H1 (cell line): ENCODE data around the gene CPSF4L. TPM values are rescaled to one million over a fixed set of nuclear protein-coding genes. Genes with fewer than 3 reads are reported as not detected.

Experiments
- CTCF ChIA-PET: fragments of 300-600 bp; sonication (Branson Sonifier 250); formaldehyde crosslinking; loops from one replicate; lab custom pipeline; 2021; ENCODE audit not compliant: partially characterized antibody; lab: Charles Lee
- POLR2A ChIA-PET: fragments of 300-600 bp; sonication (Branson Sonifier 250); formaldehyde crosslinking; loops from one replicate; lab custom pipeline; 2021; ENCODE audit warnings: inconsistent platforms; ENCODE audit not compliant: partially characterized antibody; lab: Charles Lee
- DNase-seq, 2 experiments: peaks; one replicate each; pipeline versions ENCODE4 v3.0.0 to v3.0.0-alpha.2; 2010 to 2022; ENCODE audit warnings: low spot score in 2 of 2, low read depth in 1 of 2, mixed read lengths in 1 of 2
- FAIRE-seq: peaks from 2 replicates; lab custom pipeline; 2011; peaks lifted over from hg19 to GRCh38; lab: Jason Lieb, UNC
- H2AFZ ChIP-seq: 2 replicates; pipeline ENCODE4 v1.8.1; 2012; ENCODE audit warnings: low read length, inconsistent platforms
- H2AK5ac ChIP-seq: 2 replicates; pipeline ENCODE4 v1.6.1; 2013; ENCODE audit warnings: low read depth, low read length
- H2BK120ac ChIP-seq: replicated peaks from 2 replicates; pipeline ENCODE3; 2013; ENCODE audit warnings: low read depth, low read length, inconsistent platforms
- H2BK12ac ChIP-seq: 2 replicates; pipeline ENCODE4 v1.6.1; 2013; ENCODE audit warnings: low read depth, low read length
- H2BK15ac ChIP-seq: 2 replicates; pipeline ENCODE4 v1.6.1; 2013; ENCODE audit warnings: low read length
- H2BK20ac ChIP-seq: 2 replicates; pipeline ENCODE4 v1.6.1; 2013; ENCODE audit warnings: low read length
- H2BK5ac ChIP-seq: 2 replicates; pipeline ENCODE4 v1.6.1; 2013; ENCODE audit warnings: low read depth, low read length
- H3K14ac ChIP-seq: 2 replicates; pipeline ENCODE4 v1.6.1; 2013; ENCODE audit warnings: inconsistent platforms; ENCODE audit not compliant: insufficient read length
- H3K18ac ChIP-seq: 2 replicates; pipeline ENCODE4 v1.6.1; 2013; ENCODE audit warnings: low read length; ENCODE audit errors: extremely low read depth
- H3K23ac ChIP-seq: 2 replicates; pipeline ENCODE4 v1.6.1; 2013; ENCODE audit warnings: inconsistent platforms; ENCODE audit not compliant: insufficient read length
- H3K23me2 ChIP-seq: 2 replicates; pipeline ENCODE4 v1.6.1; 2013; ENCODE audit warnings: low read depth, low read length
- H3K27ac ChIP-seq: 2 replicates; pipeline ENCODE4 v1.6.1; 2011; ENCODE audit warnings: low read depth, low read length, inconsistent platforms
- H3K27me3 ChIP-seq, 4 experiments: replicated peaks in 1 of 4; 1 replicate in 1 of 4; 2 replicates in 3 of 4; pipeline versions ENCODE4 v1.6.1 to v1.8.1; 2011 to 2013; ENCODE audit warnings: low read length in 3 of 4, mild to moderate bottlenecking in 3 of 4, inconsistent platforms in 2 of 4, mixed read lengths in 2 of 4, moderate library complexity in 1 of 4; ENCODE audit not compliant: control insufficient read depth in 3 of 4, insufficient read depth in 3 of 4; ENCODE audit errors: extremely low read depth in 1 of 4
- H3K36me3 ChIP-seq, 4 experiments: 2 replicates each; pipeline versions ENCODE4 v1.6.1 to v1.8.1; 2011 to 2013; ENCODE audit warnings: mild to moderate bottlenecking in 4 of 4, low read length in 3 of 4, moderate library complexity in 2 of 4, control low read depth in 1 of 4, inconsistent platforms in 1 of 4; ENCODE audit not compliant: insufficient read depth in 4 of 4, control insufficient read depth in 2 of 4
- H3K4ac ChIP-seq: replicated peaks from 2 replicates; pipeline ENCODE3; 2013; ENCODE audit warnings: low read length, low read depth, mixed read lengths, inconsistent platforms; ENCODE audit not compliant: insufficient read length
- H3K4me1 ChIP-seq, 4 experiments: replicated peaks in 1 of 4; 1 replicate in 1 of 4; 2 replicates in 3 of 4; pipeline versions ENCODE4 v1.6.1 to v1.8.1; 2011 to 2013; ENCODE audit warnings: low read length in 3 of 4, inconsistent platforms in 2 of 4, mixed read lengths in 1 of 4; ENCODE audit not compliant: insufficient read depth in 4 of 4, control insufficient read depth in 3 of 4
- H3K4me2 ChIP-seq, 2 experiments: 2 replicates each; pipeline versions ENCODE4 v1.6.1 to v1.8.1; 2011 to 2013; ENCODE audit warnings: low read depth in 2 of 2, low read length in 2 of 2, control low read depth in 1 of 2, inconsistent platforms in 1 of 2, mild to moderate bottlenecking in 1 of 2; ENCODE audit not compliant: insufficient read depth in 1 of 2
- H3K4me3 ChIP-seq, 4 experiments: fragments of 200-600, 300-600 bp in 1 of 4; sonication (generic), shearing (Covaris generic), sonication (Bioruptor Twin) in 1 of 4; 2 replicates each; pipeline versions ENCODE4 v1.5.1 to v1.8.1; 2011 to 2016; ENCODE audit warnings: low read length in 4 of 4, low read depth in 3 of 4, control low read depth in 2 of 4, inconsistent platforms in 2 of 4, mild to moderate bottlenecking in 2 of 4, mixed read lengths in 1 of 4, moderate library complexity in 1 of 4; ENCODE audit not compliant: insufficient read depth in 2 of 4; ENCODE audit errors: extremely low read depth in 1 of 4
- H3K56ac ChIP-seq: replicated peaks from 2 replicates; pipeline ENCODE3; 2013; ENCODE audit warnings: low read depth, mild to moderate bottlenecking, mixed read lengths, low read length, inconsistent platforms; ENCODE audit not compliant: insufficient read length
- H3K79me1 ChIP-seq: 2 replicates; pipeline ENCODE4 v1.6.1; 2013; ENCODE audit warnings: low read depth, low read length, control low read depth
- H3K79me2 ChIP-seq, 2 experiments: 2 replicates each; pipeline versions ENCODE4 v1.6.1 to v1.8.1; 2012 to 2013; ENCODE audit warnings: low read length in 2 of 2, mild to moderate bottlenecking in 2 of 2, inconsistent platforms in 1 of 2; ENCODE audit not compliant: insufficient read depth in 2 of 2, control insufficient read depth in 1 of 2
- H3K9ac ChIP-seq, 4 experiments: replicated peaks in 1 of 4; 1 replicate in 1 of 4; 2 replicates in 3 of 4; pipeline versions ENCODE4 v1.6.1 to v1.8.1; 2011 to 2013; ENCODE audit warnings: low read depth in 3 of 4, low read length in 3 of 4, control low read depth in 2 of 4, mild to moderate bottlenecking in 2 of 4, moderate library complexity in 2 of 4, inconsistent platforms in 1 of 4; ENCODE audit errors: extremely low read depth in 1 of 4
- H3K9me3 ChIP-seq, 2 experiments: 2 replicates each; pipeline versions ENCODE4 v1.6.1 to v1.8.1; 2012 to 2013; ENCODE audit warnings: mild to moderate bottlenecking in 2 of 2, moderate library complexity in 2 of 2, control low read depth in 1 of 2, inconsistent platforms in 1 of 2, low read depth in 1 of 2, low read length in 1 of 2, mixed read lengths in 1 of 2; ENCODE audit not compliant: insufficient read depth in 2 of 2
- H4K20me1 ChIP-seq, 2 experiments: replicated peaks in 1 of 2; 2 replicates each; pipeline versions ENCODE3 to v1.8.1; 2011 to 2013; ENCODE audit warnings: inconsistent platforms in 2 of 2, low read length in 2 of 2, mild to moderate bottlenecking in 1 of 2; ENCODE audit not compliant: insufficient read depth in 2 of 2, control insufficient read depth in 1 of 2
- H4K5ac ChIP-seq: 2 replicates; pipeline ENCODE4 v1.6.1; 2013; ENCODE audit warnings: low read length, low read depth, mixed read lengths, inconsistent platforms; ENCODE audit not compliant: insufficient read length
- H4K8ac ChIP-seq: 2 replicates; pipeline ENCODE4 v1.8.0; 2013; ENCODE audit warnings: mild to moderate bottlenecking, moderate library complexity, low read length, inconsistent platforms; ENCODE audit not compliant: insufficient read depth; ENCODE audit errors: extremely low read depth
- H4K91ac ChIP-seq: replicated peaks from 2 replicates; pipeline ENCODE3; 2013; ENCODE audit warnings: low read length, mixed read lengths, inconsistent platforms; ENCODE audit not compliant: insufficient read length
- ASH2L ChIP-seq: fragments of 200-600, 300-600 bp; sonication (generic); IDR thresholded peaks from one replicate; pipeline ENCODE4 v1.7.1; 2017; ENCODE audit warnings: low read length
- BACH1 ChIP-seq: IDR thresholded peaks from 2 replicates; pipeline ENCODE4 v1.6.1; 2012; ENCODE audit warnings: low read length, improper control_type of control experiment
- CBX8 ChIP-seq: fragments of 300-800, 300-1000 bp; sonication (generic); IDR thresholded peaks from 2 replicates; pipeline ENCODE4 v1.7.1; 2016; ENCODE audit warnings: low read depth, low read length, borderline replicate concordance
- CHD1 ChIP-seq: IDR thresholded peaks from 2 replicates; pipeline ENCODE4 v1.6.1; 2012; ENCODE audit warnings: low read depth, low read length, improper control_type of control experiment
- CTBP2 ChIP-seq: IDR thresholded peaks from 2 replicates; pipeline ENCODE4 v1.7.0; 2011; ENCODE audit warnings: borderline replicate concordance, mild to moderate bottlenecking, moderate library complexity, mixed read lengths, low read length; ENCODE audit not compliant: insufficient read depth, insufficient read length
- EGR1 ChIP-seq: IDR thresholded peaks from 2 replicates; pipeline ENCODE4 v1.6.1; 2011; ENCODE audit warnings: low read depth, low read length, borderline replicate concordance
- GABPA ChIP-seq: IDR thresholded peaks from 2 replicates; pipeline ENCODE4 v1.6.1; 2011; ENCODE audit warnings: mild to moderate bottlenecking, low read length, moderate library complexity, borderline replicate concordance; ENCODE audit not compliant: insufficient read depth
- JUN ChIP-seq: IDR thresholded peaks from 2 replicates; pipeline ENCODE4 v1.6.1; 2011; ENCODE audit warnings: low read depth, mild to moderate bottlenecking, improper control_type of control experiment, low read length
- KDM1A ChIP-seq: fragments of 200-600, 300-600 bp; sonication (generic); IDR thresholded peaks from 2 replicates; pipeline ENCODE4 v1.7.1; 2016; ENCODE audit warnings: mild to moderate bottlenecking, low read length, borderline replicate concordance
- SP1 ChIP-seq: IDR thresholded peaks from 2 replicates; pipeline ENCODE4 v1.6.1; 2011; ENCODE audit warnings: low read depth, low read length
- SRF ChIP-seq: IDR thresholded peaks from 2 replicates; pipeline ENCODE4 v1.6.1; 2011; ENCODE audit warnings: mild to moderate bottlenecking, low read depth, low read length, moderate library complexity
- TBP ChIP-seq: IDR thresholded peaks from 2 replicates; pipeline ENCODE4 v1.6.1; 2011; ENCODE audit warnings: low read depth, low read length, improper control_type of control experiment
- TEAD4 ChIP-seq: IDR thresholded peaks from 2 replicates; pipeline ENCODE4 v1.6.1; 2012; ENCODE audit warnings: low read depth, low read length, inconsistent platforms, mixed read lengths
- WGBS, 2 experiments: shearing (Covaris generic) in 1 of 2; methylation state at CpG; one replicate each; pipeline versions ENCODE4 v1.1.6 to v1.1.7; 2013 to 2015; ENCODE audit warnings: low lambda C conversion rate in 2 of 2, mixed read lengths in 2 of 2, inconsistent platforms in 1 of 2, low coverage in 1 of 2, missing lambda C conversion rate in 1 of 2; ENCODE audit not compliant: insufficient replicate concordance in 2 of 2, insufficient coverage in 1 of 2, insufficient read length in 1 of 2; ENCODE audit errors: extremely low coverage in 1 of 2, missing lambda C conversion rate in 1 of 2; 5-methylcytosine and 5-hydroxymethylcytosine counted together
- polyA plus RNA-seq, 7 experiments: library from polyadenylated mRNA; depleted of rRNA in 3 of 7; stranded (reverse) in 5 of 7; unstranded in 2 of 7; fragments of >200 nt in 5 of 7; fragments of 200-250 nt in 2 of 7; gene quantifications; 1 replicate in 5 of 7; 2 replicates in 1 of 7; 4 replicates in 1 of 7; pipeline versions ENCODE4 v1.2.1 to v1.2.3, GENCODE V29; 2011 to 2013; ENCODE audit warnings: missing spikeins in 2 of 7, mixed read lengths in 2 of 7
- total RNA-seq: library from RNA; stranded (reverse); fragmentation: NEBNext Ultra II Directional; extraction: Animal tissue kit (Norgen Biotek cat#: 25700); gene quantifications from 2 replicates; pipeline ENCODE4 v1.2.1, GENCODE V29; 2021

The CPSF4L gene
- total and polyA plus RNA-seq, 2 of the 8 experiments (the other 6 are each of a cell fraction or from before 2014, with no cell fraction given): not detected

DNA sequence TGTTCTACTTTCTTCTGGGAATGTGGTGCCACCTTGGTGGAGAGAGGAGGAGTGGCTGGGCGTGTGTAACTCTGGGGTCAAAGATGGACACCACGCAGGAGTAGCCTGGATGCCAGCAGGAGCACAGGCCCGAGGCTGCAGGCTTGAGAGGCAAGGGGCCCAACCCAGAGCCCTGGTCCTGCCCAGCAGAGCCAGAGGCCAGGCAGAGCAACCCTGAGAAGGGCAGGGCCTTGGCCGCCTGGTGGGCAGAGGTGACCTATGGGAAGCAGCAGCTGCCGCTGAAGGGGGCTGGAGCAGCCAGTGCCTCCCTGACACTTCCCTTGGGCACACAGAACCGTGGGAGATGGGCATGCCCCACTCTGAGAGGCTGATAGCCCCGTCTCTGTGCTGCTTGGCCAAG, 18.0 kb upstream of the CPSF4L start:
- no peaks in the 10 kb centered on the region for H3K27me3 ChIP-seq
- no peak overlapping the region for H4K5ac ChIP-seq
- 85% methylated on average over 6 of the region's 7 CpGs; no CpG with 5 or more reads in 1 of the 2 experiments for WGBS, 2 experiments
- no peak for DNase-seq
- H3K4me1 ChIP-seq: peaks cover 0 to 7% (median 5%) of the 10 kb centered on the region in 4 experiments; a peak in 5 of 7 replicates
- no peak overlapping the region for H4K91ac ChIP-seq
- H3K14ac ChIP-seq: no peak overlapping the region
- H2BK120ac ChIP-seq: no peak overlapping the region
- H3K23me2 ChIP-seq: no peaks in the 10 kb centered on the region
- H2BK5ac ChIP-seq: no peak overlapping the region
- H4K20me1 ChIP-seq: no peaks in the 10 kb centered on the region
- no peak overlapping the region for H3K4me3 ChIP-seq
- no peak overlapping the region; the same call in 1 of the 2 replicates for H4K8ac ChIP-seq
- POLR2A ChIA-PET: interaction anchor here (1.4 kb wide), 1 partner anchor 28 kb away, joined by 3 read pairs; no protein-coding TSS in a partner anchor
- CTCF ChIA-PET: interaction anchor here (0.6 to 5.2 kb wide), 4 partner anchors 10 to 130 kb away, joined by 3 to 28 read pairs (median 13); no protein-coding TSS in a partner anchor
- H2BK12ac ChIP-seq: no peak overlapping the region
- H3K9ac ChIP-seq: no peak overlapping the region
- no peak overlapping the region for H3K4me2 ChIP-seq
- no peak overlapping the region for H3K18ac ChIP-seq
- H2BK20ac ChIP-seq: no peak overlapping the region
- no peaks in the 10 kb centered on the region for H3K79me2 ChIP-seq
- no peak overlapping the region for H3K23ac ChIP-seq
- no peak overlapping the region for H2BK15ac ChIP-seq
- no peak overlapping the region for H3K4ac ChIP-seq
- H3K56ac ChIP-seq: no peak overlapping the region
- no peaks in the 10 kb centered on the region; a peak in 1 of 8 replicates for H3K36me3 ChIP-seq
- no peaks in the 10 kb centered on the region for H3K9me3 ChIP-seq
- H3K27ac ChIP-seq: no peak overlapping the region
- H2AK5ac ChIP-seq: no peak overlapping the region
- H3K79me1 ChIP-seq: no peaks in the 10 kb centered on the region
- no peak overlapping the region for H2AFZ ChIP-seq
- no peak for FAIRE-seq
- TF ChIP-seq JUN (no peak), SRF (no peak), GABPA (no peak), TEAD4 (no peak), ASH2L (no peak), BACH1 (no peak), CBX8 (no peak), CHD1 (no peak), KDM1A (no peak), EGR1 (no peak), SP1 (no peak), TBP (no peak), CTBP2 (no peak)
